KMS-11 (cell line): Measurements from ENCODE around the gene PRR20C.
"Not testable (repeated sequence)": the region's sequence is repeated elsewhere in the genome, so short reads cannot be mapped to it uniquely, and the experiment has no call there.

Experiments
- H2AFZ ChIP-seq: fragments of 200-600 bp; sonication (generic); 2 replicates; pipeline ENCODE4 v1.6.1; 2016; ENCODE audit warnings: antibody characterized with exemption, mixed run types, low read depth
- H3K27ac ChIP-seq: fragments of 200-600 bp; sonication (generic); 2 replicates; pipeline ENCODE4 v1.6.1; 2016; ENCODE audit warnings: mild to moderate bottlenecking, mixed run types
- H3K27me3 ChIP-seq: fragments of 200-600 bp; sonication (generic); 2 replicates; pipeline ENCODE4 v1.6.1; 2017; ENCODE audit warnings: mild to moderate bottlenecking, low read depth, mixed run types, moderate library complexity; ENCODE audit not compliant: insufficient read depth
- H3K36me3 ChIP-seq: fragments of 200-600 bp; sonication (generic); 2 replicates; pipeline ENCODE4 v1.6.1; 2017; ENCODE audit warnings: mild to moderate bottlenecking, mixed run types; ENCODE audit not compliant: insufficient read depth
- H3K4me1 ChIP-seq: fragments of 200-600 bp; sonication (generic); 2 replicates; pipeline ENCODE4 v1.6.1; 2016; ENCODE audit warnings: mild to moderate bottlenecking, low read depth, mixed run types; ENCODE audit not compliant: poor library complexity, severe bottlenecking
- H3K4me2 ChIP-seq: fragments of 200-600 bp; sonication (generic); 2 replicates; pipeline ENCODE4 v1.7.0; 2016; ENCODE audit warnings: mild to moderate bottlenecking, mixed run types
- H3K4me3 ChIP-seq: fragments of 200-600 bp; sonication (generic); IDR thresholded peaks from 2 replicates; pipeline ENCODE4 v1.6.1; 2017; ENCODE audit warnings: low read depth, low read length, mixed read lengths; ENCODE audit not compliant: insufficient read depth
- H3K79me2 ChIP-seq: fragments of 200-600 bp; sonication (generic); 2 replicates; pipeline ENCODE4 v1.6.1; 2016; ENCODE audit warnings: low read depth, mixed run types; ENCODE audit not compliant: insufficient read depth
- H3K9ac ChIP-seq: fragments of 200-600 bp; sonication (generic); 2 replicates; pipeline ENCODE4 v1.6.1; 2016; ENCODE audit warnings: mild to moderate bottlenecking, mixed run types
- H4K20me1 ChIP-seq: fragments of 200-600 bp; sonication (generic); 2 replicates; pipeline ENCODE4 v1.6.1; 2016; ENCODE audit warnings: mild to moderate bottlenecking, mixed run types; ENCODE audit not compliant: insufficient read depth
- CTCF ChIP-seq: fragments of 200-600 bp; sonication (generic); conservative IDR thresholded peaks from 2 replicates; pipeline ENCODE4 v1.6.1; 2017; ENCODE audit warnings: low read depth, mild to moderate bottlenecking, antibody characterized with exemption, low read length, moderate library complexity, mixed read lengths

Gene PRR20C

DNA sequence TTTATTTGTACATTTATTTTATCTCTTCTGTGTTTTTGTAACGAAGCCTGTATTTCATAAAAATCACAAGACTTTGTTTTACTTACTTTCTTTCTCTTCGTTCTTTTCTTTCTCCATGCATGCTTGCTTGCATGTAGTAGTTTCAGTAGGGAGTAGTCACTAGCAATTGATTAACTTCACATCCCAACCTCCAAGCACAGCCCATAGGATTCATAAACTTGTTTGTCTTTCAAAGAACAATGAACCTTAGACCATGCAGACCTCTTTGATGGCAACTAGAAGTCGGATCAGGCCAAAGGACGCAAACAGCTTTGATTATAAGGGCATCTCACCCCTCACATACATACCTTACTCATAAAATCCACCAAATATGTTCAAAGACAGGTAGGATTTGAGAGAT, 16.3 kb upstream of the PRR20C start:
- H3K36me3 ChIP-seq, result no peaks in the 10 kb centered on the region
- no peaks in the 10 kb centered on the region for H3K4me1 ChIP-seq
- H3K9ac ChIP-seq, result no peak overlapping the region
- H3K79me2 ChIP-seq, result no peaks in the 10 kb centered on the region
- no peak overlapping the region for H3K27ac ChIP-seq
- H3K4me3 ChIP-seq, result no peak overlapping the region
- H3K4me2 ChIP-seq, result no peak overlapping the region
- no peak for TF ChIP-seq CTCF
- H2AFZ ChIP-seq, result no peak overlapping the region
- no peaks in the 10 kb centered on the region for H3K27me3 ChIP-seq
- no peaks in the 10 kb centered on the region for H4K20me1 ChIP-seq

- Histone ChIP-seq H3K79me2 (no peaks in the 10 kb centered on the region), H3K4me2 (no peak overlapping the region), H3K27ac (no peak overlapping the region), H3K27me3 (no peaks in the 10 kb centered on the region), H4K20me1 (no peaks in the 10 kb centered on the region), H2AFZ (no peak overlapping the region), H3K9ac (no peak overlapping the region), H3K4me3 (no peak overlapping the region), H3K36me3 (no peaks in the 10 kb centered on the region), H3K4me1 (no peaks in the 10 kb centered on the region)
- no peak for TF ChIP-seq CTCF
Observed at GRCh38 chr13:57138988-57139387, 14.9 kb upstream of the PRR20C start.

- H2AFZ ChIP-seq, H3K27me3 ChIP-seq, H3K4me1 ChIP-seq, H3K36me3 ChIP-seq, H3K9ac ChIP-seq, H3K4me2 ChIP-seq, H3K27ac ChIP-seq, H4K20me1 ChIP-seq, H3K79me2 ChIP-seq, H3K4me3 ChIP-seq: not testable (repeated sequence)
Observed at GRCh38 chr13:57139781-57140180, 14.1 kb upstream of the PRR20C start.

DNA sequence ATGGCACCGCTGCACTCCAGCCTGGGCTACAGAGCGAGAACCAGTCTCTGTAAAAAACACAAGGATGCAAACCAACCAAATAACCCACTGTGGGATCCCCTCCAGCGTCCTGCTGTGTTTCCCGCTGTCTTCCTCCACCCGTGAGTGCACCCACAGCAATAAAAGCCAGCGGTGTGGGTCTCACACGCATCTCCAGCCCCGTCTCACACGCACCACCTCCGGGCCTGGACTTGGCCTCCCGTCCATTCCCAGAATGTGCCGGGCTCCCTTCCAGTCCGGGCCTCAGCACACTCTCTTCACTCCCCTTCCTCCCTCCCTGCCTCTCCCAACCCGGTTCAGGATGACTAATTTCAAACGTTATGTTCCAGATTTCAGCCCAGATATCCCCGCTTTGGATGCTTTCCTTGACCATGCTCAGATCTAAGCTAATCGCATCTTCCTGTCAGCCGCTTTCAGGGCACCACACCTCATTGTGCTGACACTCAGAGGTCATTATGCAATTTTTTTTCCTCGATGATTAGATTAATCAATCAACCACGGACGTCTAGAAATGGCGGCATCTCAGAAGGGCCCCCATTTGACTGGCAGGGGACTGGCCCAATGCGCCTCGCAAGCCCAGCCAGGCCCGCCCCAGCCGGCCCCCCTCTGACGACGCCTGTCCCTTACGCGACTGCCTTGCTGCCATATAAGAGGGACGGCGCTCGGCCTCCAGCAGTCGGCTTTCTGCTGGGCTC, 13.5 kb upstream of the PRR20C start, which contains the start of gene PRR20A:
PRR20A (plus strand) TSS at position 684 of the 734 bp plus-strand sequence. CDS start 387 bp downstream, outside the sequence.
- H3K27ac ChIP-seq, H3K4me3 ChIP-seq, H3K4me1 ChIP-seq, H3K27me3 ChIP-seq, H3K79me2 ChIP-seq, H3K9ac ChIP-seq, H3K36me3 ChIP-seq, H2AFZ ChIP-seq, H4K20me1 ChIP-seq, H3K4me2 ChIP-seq: not testable (repeated sequence)

GRCh38 chr13:57147188-57147587, 6.7 kb upstream of the PRR20C start, which contains the start of gene PRR20B:
PRR20B (plus strand) TSS chr13:57147488; CDS start chr13:57147875, 387 bp downstream.
- H3K4me2 ChIP-seq, result not testable (repeated sequence)

DNA sequence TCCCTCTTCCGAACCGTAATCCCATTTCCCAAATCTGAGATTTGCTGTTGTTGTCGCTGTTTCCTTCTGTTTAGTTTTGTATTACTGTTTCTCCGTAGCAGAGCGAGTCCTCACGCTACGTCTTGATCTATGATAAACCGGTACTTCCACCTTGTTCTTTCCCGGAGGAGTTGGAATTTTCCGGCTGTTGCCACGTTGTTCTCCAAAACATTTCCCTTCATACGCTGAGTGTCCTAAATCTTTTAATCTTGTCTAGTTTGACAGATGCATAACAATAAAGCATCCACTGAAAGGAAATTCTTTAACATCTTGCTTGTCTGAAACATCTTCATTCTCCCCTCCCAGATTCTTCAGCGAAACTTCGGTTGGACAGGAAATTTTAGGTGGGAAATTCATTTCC, 5.8 kb upstream of the PRR20C start:
- not testable (repeated sequence) for H3K27ac ChIP-seq, H3K79me2 ChIP-seq, H3K36me3 ChIP-seq, H3K27me3 ChIP-seq, H4K20me1 ChIP-seq, H3K4me1 ChIP-seq, H2AFZ ChIP-seq, H3K9ac ChIP-seq, H3K4me2 ChIP-seq, H3K4me3 ChIP-seq

More at GRCh38 chr13:57147188-57147587, 6.7 kb upstream of the PRR20C start, which contains the start of gene PRR20B:
- not testable (repeated sequence) for H3K9ac ChIP-seq, H3K79me2 ChIP-seq, H4K20me1 ChIP-seq, H3K4me3 ChIP-seq, H2AFZ ChIP-seq, H3K27ac ChIP-seq, H3K27me3 ChIP-seq, H3K36me3 ChIP-seq, H3K4me1 ChIP-seq

DNA sequence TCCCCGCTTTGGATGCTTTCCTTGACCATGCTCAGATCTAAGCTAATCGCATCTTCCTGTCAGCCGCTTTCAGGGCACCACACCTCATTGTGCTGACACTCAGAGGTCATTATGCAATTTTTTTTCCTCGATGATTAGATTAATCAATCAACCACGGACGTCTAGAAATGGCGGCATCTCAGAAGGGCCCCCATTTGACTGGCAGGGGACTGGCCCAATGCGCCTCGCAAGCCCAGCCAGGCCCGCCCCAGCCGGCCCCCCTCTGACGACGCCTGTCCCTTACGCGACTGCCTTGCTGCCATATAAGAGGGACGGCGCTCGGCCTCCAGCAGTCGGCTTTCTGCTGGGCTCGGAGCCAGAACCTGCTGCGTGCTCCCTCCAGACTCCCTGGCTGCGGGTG, 6.5 kb downstream of the PRR20C start, which contains the start of gene PRR20D:
PRR20D (plus strand) TSS at position 301 of the 400 bp plus-strand sequence. CDS start 387 bp downstream, outside the sequence.
- H3K79me2 ChIP-seq, H3K4me2 ChIP-seq, H2AFZ ChIP-seq, H4K20me1 ChIP-seq, H3K27ac ChIP-seq, H3K9ac ChIP-seq, H3K27me3 ChIP-seq, H3K4me3 ChIP-seq, H3K4me1 ChIP-seq, H3K36me3 ChIP-seq: not testable (repeated sequence)

- not testable (repeated sequence) for H3K4me3 ChIP-seq, H3K4me1 ChIP-seq, H3K27ac ChIP-seq, H2AFZ ChIP-seq, H3K79me2 ChIP-seq, H4K20me1 ChIP-seq, H3K4me2 ChIP-seq, H3K36me3 ChIP-seq, H3K9ac ChIP-seq, H3K27me3 ChIP-seq
Observed at GRCh38 chr13:57166897-57167296, 13.0 kb downstream of the PRR20C start, which contains the start of gene PRR20E. PRR20E (plus strand) TSS chr13:57167197; CDS start chr13:57167584, 387 bp downstream.
